HEK293 (cell line): ENCODE data around the gene GIMAP6.

Experiments used
- CTCF ChIA-PET: fragments of 350-600 bp; formaldehyde crosslinking; extraction: SDS; loops from one replicate; lab custom pipeline; 2021; ENCODE audit warnings: antibody characterized with exemption; lab: Yijun Ruan, JAX
- POLR2A ChIA-PET: fragments of 300-600 bp; formaldehyde crosslinking; extraction: SDS; loops from one replicate; lab custom pipeline; 2020; ENCODE audit warnings: antibody characterized with exemption, inconsistent platforms; lab: Yijun Ruan, JAX
- H3K27ac ChIP-seq: fragments of 200-500 bp; sonication (Bioruptor generic); 2 replicates; pipeline ENCODE4 v1.5.1; 2014; ENCODE audit warnings: low read depth, low read length, control low read depth, inconsistent platforms; ENCODE audit errors: extremely low read depth
- H3K36me3 ChIP-seq, 2 experiments: fragments of 200-500 bp in 1 of 2; sonication (Bioruptor generic) in 1 of 2; 1 replicate in 1 of 2; 2 replicates in 1 of 2; pipeline ENCODE4 v1.5.1; 2014 to 2017; ENCODE audit warnings: inconsistent platforms in 2 of 2, low read length in 2 of 2; ENCODE audit not compliant: control insufficient read depth in 2 of 2, insufficient read depth in 1 of 2
- H3K4me1 ChIP-seq: fragments of 200-500 bp; sonication (Bioruptor generic); 2 replicates; pipeline ENCODE4 v1.5.1; 2014; ENCODE audit warnings: mild to moderate bottlenecking, low read length, inconsistent platforms; ENCODE audit not compliant: control insufficient read depth, insufficient read depth
- H3K4me3 ChIP-seq: 2 replicates; pipeline ENCODE4 v1.5.1; 2011; ENCODE audit warnings: low read depth, mild to moderate bottlenecking, control low read depth, low read length, moderate library complexity
- H3K9me3 ChIP-seq: fragments of 200-500 bp; sonication (Bioruptor generic); 2 replicates; pipeline ENCODE4 v1.5.1; 2014; ENCODE audit warnings: low read depth, low read length, inconsistent platforms; ENCODE audit not compliant: control insufficient read depth, insufficient read depth
- GLI4 ChIP-seq: fragments of 450-650 bp; formaldehyde crosslinking; IDR thresholded peaks from 2 replicates; pipeline ENCODE4 v1.5.1; 2016; ENCODE audit warnings: missing biosample characterization, missing genetic modification characterization
- OVOL3 ChIP-seq: fragments of 450-650 bp; formaldehyde crosslinking; IDR thresholded peaks from 2 replicates; pipeline ENCODE4 v1.5.1; 2016; ENCODE audit warnings: missing biosample characterization, missing genetic modification characterization
- TRIM28 ChIP-seq: IDR thresholded peaks from 2 replicates; pipeline ENCODE4 v1.6.1; 2011; ENCODE audit warnings: low read length, control low read depth, borderline replicate concordance
- ZFHX2 ChIP-seq: fragments of 450-650 bp; formaldehyde crosslinking; conservative IDR thresholded peaks from 2 replicates; pipeline ENCODE4 v1.5.1; 2016; ENCODE audit warnings: missing biosample characterization, missing genetic modification characterization
- ZNF121 ChIP-seq: fragments of 450-650 bp; formaldehyde crosslinking; IDR thresholded peaks from 2 replicates; pipeline ENCODE4 v1.5.1; 2016; ENCODE audit warnings: missing biosample characterization, missing genetic modification characterization
- ZNF221 ChIP-seq: fragments of 450-650 bp; formaldehyde crosslinking; IDR thresholded peaks from 2 replicates; pipeline ENCODE4 v1.5.1; 2017; ENCODE audit warnings: missing biosample characterization, missing genetic modification characterization, borderline replicate concordance
- ZNF433 ChIP-seq: fragments of 450-650 bp; formaldehyde crosslinking; IDR thresholded peaks from 2 replicates; pipeline ENCODE4 v1.5.1; 2016; ENCODE audit warnings: missing biosample characterization, missing genetic modification characterization, low read depth
- ZNF501 ChIP-seq: fragments of 450-650 bp; formaldehyde crosslinking; IDR thresholded peaks from 2 replicates; pipeline ENCODE4 v1.5.1; 2016; ENCODE audit warnings: missing biosample characterization, missing genetic modification characterization
- ZNF610 ChIP-seq: fragments of 450-650 bp; formaldehyde crosslinking; IDR thresholded peaks from 2 replicates; pipeline ENCODE4 v1.5.1; 2016; ENCODE audit warnings: missing biosample characterization, missing genetic modification characterization, borderline replicate concordance
- ZNF623 ChIP-seq: fragments of 450-650 bp; formaldehyde crosslinking; IDR thresholded peaks from 2 replicates; pipeline ENCODE4 v1.5.1; 2016; ENCODE audit warnings: missing biosample characterization, missing genetic modification characterization
- ZNF626 ChIP-seq: fragments of 450-650 bp; sonication (Bioruptor Pico); formaldehyde crosslinking; IDR thresholded peaks from 2 replicates; pipeline ENCODE4 v1.5.1; 2018; ENCODE audit warnings: missing biosample characterization, missing genetic modification characterization, inconsistent platforms
- ZNF660 ChIP-seq: fragments of 450-650 bp; IDR thresholded peaks from 2 replicates; pipeline ENCODE4 v1.5.1; 2018; ENCODE audit warnings: missing biosample characterization, mild to moderate bottlenecking, missing genetic modification characterization
- ZNF785 ChIP-seq: fragments of 450-650 bp; formaldehyde crosslinking; IDR thresholded peaks from 2 replicates; pipeline ENCODE4 v1.5.1; 2016; ENCODE audit warnings: missing biosample characterization, missing genetic modification characterization
- TF ChIP-seq, protein P1 (sequence below): fragments of 450-650 bp; formaldehyde crosslinking; conservative IDR thresholded peaks from 2 replicates; pipeline ENCODE4 v1.5.1; 2016; ENCODE audit warnings: low read depth, missing biosample characterization, missing genetic modification characterization
- TF ChIP-seq, protein P2 (sequence below): fragments of 450-650 bp; formaldehyde crosslinking; IDR thresholded peaks from 2 replicates; pipeline ENCODE4 v1.5.0; 2017; ENCODE audit warnings: missing biosample characterization, missing genetic modification characterization, borderline replicate concordance
- TF ChIP-seq, protein P3 (sequence below): fragments of 450-650 bp; formaldehyde crosslinking; IDR thresholded peaks from 2 replicates; pipeline ENCODE4 v1.5.1; 2017; ENCODE audit warnings: missing biosample characterization, missing genetic modification characterization
- TF ChIP-seq, protein P4 (sequence below): fragments of 450-650 bp; formaldehyde crosslinking; IDR thresholded peaks from 2 replicates; pipeline ENCODE4 v1.5.1; 2016; ENCODE audit warnings: missing biosample characterization, missing genetic modification characterization
- TF ChIP-seq, protein P5 (sequence below): fragments of 450-650 bp; formaldehyde crosslinking; IDR thresholded peaks from 2 replicates; pipeline ENCODE4 v1.5.1; 2017; ENCODE audit warnings: missing biosample characterization, missing genetic modification characterization
- TF ChIP-seq, protein P6 (sequence below): fragments of 450-650 bp; formaldehyde crosslinking; IDR thresholded peaks from 2 replicates; pipeline ENCODE4 v1.5.1; 2016; ENCODE audit warnings: missing biosample characterization, missing genetic modification characterization

GIMAP6 gene

DNA sequence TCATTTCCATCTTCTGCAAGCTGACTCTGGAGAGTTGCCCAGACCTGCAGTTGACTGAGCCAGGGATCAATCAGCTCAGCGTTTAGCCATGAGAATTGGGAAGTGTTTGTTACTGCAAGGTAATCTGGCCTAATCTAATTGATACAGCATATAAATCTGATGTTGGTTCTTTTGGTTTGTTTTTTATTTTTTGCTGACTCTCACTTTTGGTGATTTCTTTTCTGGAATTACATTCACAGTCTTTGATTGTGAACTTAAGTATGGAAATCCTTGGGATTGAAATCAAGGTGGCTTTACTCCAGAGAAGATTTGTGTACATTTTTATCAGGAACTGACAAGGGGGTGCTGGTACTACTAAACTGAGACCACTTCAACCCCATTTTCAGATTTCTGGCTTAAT is 1.7 kb upstream of the GIMAP6 start:
- Histone ChIP-seq H3K36me3 (no peaks in the 10 kb centered on the region), H3K27ac (no peak overlapping the region), H3K9me3 (no peaks in the 10 kb centered on the region), H3K4me1 (no peaks in the 10 kb centered on the region), H3K4me3 (no peak overlapping the region)
- no peak for TF ChIP-seq ZNF785 (tag by site-specific recombination)
- no peak for TF ChIP-seq TRIM28
- no peak for TF ChIP-seq ZNF501
- TF ChIP-seq ZNF433 (tag by site-specific recombination), result no peak
- TF ChIP-seq OVOL3 (tag by site-specific recombination), result no peak
- no peak for TF ChIP-seq GLI4
- TF ChIP-seq, protein P1, sequence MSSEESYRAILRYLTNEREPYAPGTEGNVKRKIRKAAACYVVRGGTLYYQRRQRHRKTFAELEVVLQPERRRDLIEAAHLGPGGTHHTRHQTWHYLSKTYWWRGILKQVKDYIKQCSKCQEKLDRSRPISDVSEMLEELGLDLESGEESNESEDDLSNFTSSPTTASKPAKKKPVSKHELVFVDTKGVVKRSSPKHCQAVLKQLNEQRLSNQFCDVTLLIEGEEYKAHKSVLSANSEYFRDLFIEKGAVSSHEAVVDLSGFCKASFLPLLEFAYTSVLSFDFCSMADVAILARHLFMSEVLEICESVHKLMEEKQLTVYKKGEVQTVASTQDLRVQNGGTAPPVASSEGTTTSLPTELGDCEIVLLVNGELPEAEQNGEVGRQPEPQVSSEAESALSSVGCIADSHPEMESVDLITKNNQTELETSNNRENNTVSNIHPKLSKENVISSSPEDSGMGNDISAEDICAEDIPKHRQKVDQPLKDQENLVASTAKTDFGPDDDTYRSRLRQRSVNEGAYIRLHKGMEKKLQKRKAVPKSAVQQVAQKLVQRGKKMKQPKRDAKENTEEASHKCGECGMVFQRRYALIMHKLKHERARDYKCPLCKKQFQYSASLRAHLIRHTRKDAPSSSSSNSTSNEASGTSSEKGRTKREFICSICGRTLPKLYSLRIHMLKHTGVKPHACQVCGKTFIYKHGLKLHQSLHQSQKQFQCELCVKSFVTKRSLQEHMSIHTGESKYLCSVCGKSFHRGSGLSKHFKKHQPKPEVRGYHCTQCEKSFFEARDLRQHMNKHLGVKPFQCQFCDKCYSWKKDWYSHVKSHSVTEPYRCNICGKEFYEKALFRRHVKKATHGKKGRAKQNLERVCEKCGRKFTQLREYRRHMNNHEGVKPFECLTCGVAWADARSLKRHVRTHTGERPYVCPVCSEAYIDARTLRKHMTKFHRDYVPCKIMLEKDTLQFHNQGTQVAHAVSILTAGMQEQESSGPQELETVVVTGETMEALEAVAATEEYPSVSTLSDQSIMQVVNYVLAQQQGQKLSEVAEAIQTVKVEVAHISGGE (tag by site-specific recombination), result no peak
- TF ChIP-seq ZNF121 (tag by site-specific recombination), result no peak
- TF ChIP-seq, protein P2, sequence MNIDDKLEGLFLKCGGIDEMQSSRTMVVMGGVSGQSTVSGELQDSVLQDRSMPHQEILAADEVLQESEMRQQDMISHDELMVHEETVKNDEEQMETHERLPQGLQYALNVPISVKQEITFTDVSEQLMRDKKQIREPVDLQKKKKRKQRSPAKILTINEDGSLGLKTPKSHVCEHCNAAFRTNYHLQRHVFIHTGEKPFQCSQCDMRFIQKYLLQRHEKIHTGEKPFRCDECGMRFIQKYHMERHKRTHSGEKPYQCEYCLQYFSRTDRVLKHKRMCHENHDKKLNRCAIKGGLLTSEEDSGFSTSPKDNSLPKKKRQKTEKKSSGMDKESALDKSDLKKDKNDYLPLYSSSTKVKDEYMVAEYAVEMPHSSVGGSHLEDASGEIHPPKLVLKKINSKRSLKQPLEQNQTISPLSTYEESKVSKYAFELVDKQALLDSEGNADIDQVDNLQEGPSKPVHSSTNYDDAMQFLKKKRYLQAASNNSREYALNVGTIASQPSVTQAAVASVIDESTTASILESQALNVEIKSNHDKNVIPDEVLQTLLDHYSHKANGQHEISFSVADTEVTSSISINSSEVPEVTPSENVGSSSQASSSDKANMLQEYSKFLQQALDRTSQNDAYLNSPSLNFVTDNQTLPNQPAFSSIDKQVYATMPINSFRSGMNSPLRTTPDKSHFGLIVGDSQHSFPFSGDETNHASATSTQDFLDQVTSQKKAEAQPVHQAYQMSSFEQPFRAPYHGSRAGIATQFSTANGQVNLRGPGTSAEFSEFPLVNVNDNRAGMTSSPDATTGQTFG, result no peak
- TF ChIP-seq, protein P3, sequence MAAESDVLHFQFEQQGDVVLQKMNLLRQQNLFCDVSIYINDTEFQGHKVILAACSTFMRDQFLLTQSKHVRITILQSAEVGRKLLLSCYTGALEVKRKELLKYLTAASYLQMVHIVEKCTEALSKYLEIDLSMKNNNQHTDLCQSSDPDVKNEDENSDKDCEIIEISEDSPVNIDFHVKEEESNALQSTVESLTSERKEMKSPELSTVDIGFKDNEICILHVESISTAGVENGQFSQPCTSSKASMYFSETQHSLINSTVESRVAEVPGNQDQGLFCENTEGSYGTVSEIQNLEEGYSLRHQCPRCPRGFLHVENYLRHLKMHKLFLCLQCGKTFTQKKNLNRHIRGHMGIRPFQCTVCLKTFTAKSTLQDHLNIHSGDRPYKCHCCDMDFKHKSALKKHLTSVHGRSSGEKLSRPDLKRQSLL (tag by site-specific recombination), result no peak
- no peak for TF ChIP-seq ZNF626 (tag by site-specific recombination)
- no peak for TF ChIP-seq ZNF623 (tag by site-specific recombination)
- TF ChIP-seq, protein P4, sequence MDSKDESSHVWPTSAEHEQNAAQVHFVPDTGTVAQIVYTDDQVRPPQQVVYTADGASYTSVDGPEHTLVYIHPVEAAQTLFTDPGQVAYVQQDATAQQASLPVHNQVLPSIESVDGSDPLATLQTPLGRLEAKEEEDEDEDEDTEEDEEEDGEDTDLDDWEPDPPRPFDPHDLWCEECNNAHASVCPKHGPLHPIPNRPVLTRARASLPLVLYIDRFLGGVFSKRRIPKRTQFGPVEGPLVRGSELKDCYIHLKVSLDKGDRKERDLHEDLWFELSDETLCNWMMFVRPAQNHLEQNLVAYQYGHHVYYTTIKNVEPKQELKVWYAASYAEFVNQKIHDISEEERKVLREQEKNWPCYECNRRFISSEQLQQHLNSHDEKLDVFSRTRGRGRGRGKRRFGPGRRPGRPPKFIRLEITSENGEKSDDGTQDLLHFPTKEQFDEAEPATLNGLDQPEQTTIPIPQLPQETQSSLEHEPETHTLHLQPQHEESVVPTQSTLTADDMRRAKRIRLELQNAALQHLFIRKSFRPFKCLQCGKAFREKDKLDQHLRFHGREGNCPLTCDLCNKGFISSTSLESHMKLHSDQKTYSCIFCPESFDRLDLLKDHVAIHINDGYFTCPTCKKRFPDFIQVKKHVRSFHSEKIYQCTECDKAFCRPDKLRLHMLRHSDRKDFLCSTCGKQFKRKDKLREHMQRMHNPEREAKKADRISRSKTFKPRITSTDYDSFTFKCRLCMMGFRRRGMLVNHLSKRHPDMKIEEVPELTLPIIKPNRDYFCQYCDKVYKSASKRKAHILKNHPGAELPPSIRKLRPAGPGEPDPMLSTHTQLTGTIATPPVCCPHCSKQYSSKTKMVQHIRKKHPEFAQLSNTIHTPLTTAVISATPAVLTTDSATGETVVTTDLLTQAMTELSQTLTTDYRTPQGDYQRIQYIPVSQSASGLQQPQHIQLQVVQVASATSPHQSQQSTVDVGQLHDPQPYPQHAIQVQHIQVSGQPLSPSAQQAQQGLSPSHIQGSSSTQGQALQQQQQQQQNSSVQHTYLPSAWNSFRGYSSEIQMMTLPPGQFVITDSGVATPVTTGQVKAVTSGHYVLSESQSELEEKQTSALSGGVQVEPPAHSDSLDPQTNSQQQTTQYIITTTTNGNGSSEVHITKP (tag by site-specific recombination), result no peak
- TF ChIP-seq, protein P5, sequence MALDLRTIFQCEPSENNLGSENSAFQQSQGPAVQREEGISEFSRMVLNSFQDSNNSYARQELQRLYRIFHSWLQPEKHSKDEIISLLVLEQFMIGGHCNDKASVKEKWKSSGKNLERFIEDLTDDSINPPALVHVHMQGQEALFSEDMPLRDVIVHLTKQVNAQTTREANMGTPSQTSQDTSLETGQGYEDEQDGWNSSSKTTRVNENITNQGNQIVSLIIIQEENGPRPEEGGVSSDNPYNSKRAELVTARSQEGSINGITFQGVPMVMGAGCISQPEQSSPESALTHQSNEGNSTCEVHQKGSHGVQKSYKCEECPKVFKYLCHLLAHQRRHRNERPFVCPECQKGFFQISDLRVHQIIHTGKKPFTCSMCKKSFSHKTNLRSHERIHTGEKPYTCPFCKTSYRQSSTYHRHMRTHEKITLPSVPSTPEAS (tag by site-specific recombination), result no peak
- TF ChIP-seq ZFHX2 (tag by site-specific recombination), result no peak
- TF ChIP-seq ZNF610 (tag by site-specific recombination), result no peak
- TF ChIP-seq, protein P6, sequence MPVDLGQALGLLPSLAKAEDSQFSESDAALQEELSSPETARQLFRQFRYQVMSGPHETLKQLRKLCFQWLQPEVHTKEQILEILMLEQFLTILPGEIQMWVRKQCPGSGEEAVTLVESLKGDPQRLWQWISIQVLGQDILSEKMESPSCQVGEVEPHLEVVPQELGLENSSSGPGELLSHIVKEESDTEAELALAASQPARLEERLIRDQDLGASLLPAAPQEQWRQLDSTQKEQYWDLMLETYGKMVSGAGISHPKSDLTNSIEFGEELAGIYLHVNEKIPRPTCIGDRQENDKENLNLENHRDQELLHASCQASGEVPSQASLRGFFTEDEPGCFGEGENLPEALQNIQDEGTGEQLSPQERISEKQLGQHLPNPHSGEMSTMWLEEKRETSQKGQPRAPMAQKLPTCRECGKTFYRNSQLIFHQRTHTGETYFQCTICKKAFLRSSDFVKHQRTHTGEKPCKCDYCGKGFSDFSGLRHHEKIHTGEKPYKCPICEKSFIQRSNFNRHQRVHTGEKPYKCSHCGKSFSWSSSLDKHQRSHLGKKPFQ, result no peak
- no peak for TF ChIP-seq ZNF221 (tag by site-specific recombination)
- no peak for TF ChIP-seq ZNF660 (tag by site-specific recombination)
- ChIA-PET CTCF (no interaction called here), POLR2A (no interaction called here)
